ENCODE data around the gene SDK2.

Gene SDK2

GRCh38 chr17:73613271-73614233 lies 30.7 kb downstream of the SDK2 start:
- Mint-ChIP-seq H3K4me3 (no peak overlapping the region), H3K36me3 (no peaks in the 10 kb centered on the region), H3K4me1 (peaks cover 6% of the 10 kb centered on the region), H3K9me3 (no peaks in the 10 kb centered on the region), H3K27me3 (no peaks in the 10 kb centered on the region), H3K27ac (no peak overlapping the region)

DNA sequence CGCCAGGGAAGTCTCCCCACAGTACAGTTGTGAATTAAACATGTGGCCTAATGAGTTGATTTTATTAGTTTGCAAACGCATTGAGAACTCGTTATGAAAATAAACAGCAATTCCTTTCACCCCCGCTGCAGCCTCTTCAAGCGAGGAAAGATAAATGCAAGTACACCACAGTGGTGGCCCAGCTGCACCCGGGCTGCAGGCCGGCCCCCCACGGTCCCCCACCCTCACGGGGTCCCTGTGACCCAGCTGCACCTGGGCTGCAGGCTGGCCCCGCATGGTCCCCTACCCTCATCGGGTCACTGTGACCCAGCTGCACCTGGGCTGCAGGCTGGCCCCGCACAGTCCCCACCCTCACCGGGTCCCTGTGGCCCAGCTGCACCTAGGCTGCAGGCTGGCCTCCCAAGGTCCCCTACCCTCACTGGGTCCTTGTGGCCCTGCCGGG lies 32.2 kb downstream of the SDK2 start:
- Mint-ChIP-seq H3K27me3 (no peaks in the 10 kb centered on the region), H3K4me1 (peaks cover 6% of the 10 kb centered on the region), H3K4me3 (no peak overlapping the region), H3K36me3 (no peaks in the 10 kb centered on the region), H3K9me3 (no peaks in the 10 kb centered on the region), H3K27ac (no peak overlapping the region)

DNA sequence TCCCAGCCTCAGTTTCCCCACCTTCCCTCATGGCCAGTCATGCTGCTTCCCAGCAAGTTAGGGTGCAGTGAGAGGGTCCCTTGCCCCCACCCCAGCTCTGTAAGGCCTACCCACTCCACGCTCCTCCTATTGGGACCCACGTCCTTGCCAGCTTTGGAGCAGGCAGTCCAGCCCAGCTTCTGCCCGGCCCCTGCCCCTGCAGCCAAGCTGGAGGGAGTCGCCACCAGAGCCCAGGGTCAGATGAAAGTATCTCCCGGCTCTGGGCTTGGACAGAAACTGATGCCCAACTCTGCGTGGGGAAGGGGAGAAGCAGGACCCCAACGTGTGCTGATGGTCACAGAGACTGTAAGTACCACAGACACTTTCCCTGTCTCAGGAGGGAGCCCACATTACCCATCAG lies 32.6 kb downstream of the SDK2 start:
- H3K9me3 Mint-ChIP-seq, result no peaks in the 10 kb centered on the region
- no peak overlapping the region for H3K4me3 Mint-ChIP-seq
- peaks cover 4% of the 10 kb centered on the region for H3K4me1 Mint-ChIP-seq
- no peaks in the 10 kb centered on the region for H3K27me3 Mint-ChIP-seq
- H3K27ac Mint-ChIP-seq, result no peak overlapping the region
- H3K36me3 Mint-ChIP-seq, result no peaks in the 10 kb centered on the region

- Mint-ChIP-seq H3K36me3 (no peaks in the 10 kb centered on the region), H3K4me1 (no peaks in the 10 kb centered on the region), H3K27ac (no peak overlapping the region), H3K27me3 (no peaks in the 10 kb centered on the region), H3K4me3 (no peak overlapping the region), H3K9me3 (no peaks in the 10 kb centered on the region)
Observed at GRCh38 chr17:73610331-73610911, 33.8 kb downstream of the SDK2 start.

- Mint-ChIP-seq H3K4me3 (no peak overlapping the region), H3K9me3 (no peaks in the 10 kb centered on the region), H3K27ac (no peak overlapping the region), H3K4me1 (peaks cover 4% of the 10 kb centered on the region), H3K27me3 (no peaks in the 10 kb centered on the region), H3K36me3 (peaks cover 3% of the 10 kb centered on the region)
Observed at GRCh38 chr17:73609758-73610157, 34.5 kb downstream of the SDK2 start.

GRCh38 chr17:73609060-73609459 lies 35.2 kb downstream of the SDK2 start:
- no peak overlapping the region for H3K27ac Mint-ChIP-seq
- no peaks in the 10 kb centered on the region for H3K27me3 Mint-ChIP-seq

DNA sequence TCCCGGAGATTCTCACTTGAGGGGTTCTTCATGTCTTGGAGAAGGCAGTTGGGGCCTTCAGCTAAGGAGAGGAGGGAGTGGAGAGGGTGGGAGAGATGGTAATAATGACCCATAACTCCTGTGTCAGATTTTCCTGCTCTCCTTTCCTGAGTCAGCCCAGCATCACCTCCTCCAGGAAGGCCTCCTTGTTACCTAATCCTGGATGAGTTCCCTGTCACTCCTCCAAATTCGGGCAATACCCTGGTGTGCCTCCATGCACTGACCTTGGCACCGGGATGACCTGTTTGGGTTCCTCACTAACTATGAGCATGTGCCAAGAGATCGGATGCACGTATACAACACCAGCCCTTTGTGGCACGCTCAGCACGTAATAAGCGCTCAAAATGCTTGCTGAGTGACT lies 38.8 kb downstream of the SDK2 start:
- Mint-ChIP-seq H3K27me3 (no peaks in the 10 kb centered on the region), H3K4me1 (peaks cover 5% of the 10 kb centered on the region), H3K27ac (no peak overlapping the region), H3K36me3 (peaks cover 3% of the 10 kb centered on the region), H3K9me3 (no peaks in the 10 kb centered on the region), H3K4me3 (no peak overlapping the region)

More at GRCh38 chr17:73609060-73609459, 35.2 kb downstream of the SDK2 start:
- Mint-ChIP-seq H3K9me3 (no peaks in the 10 kb centered on the region), H3K4me3 (no peak overlapping the region), H3K4me1 (peaks cover 5% of the 10 kb centered on the region), H3K36me3 (peaks cover 3% of the 10 kb centered on the region)

DNA sequence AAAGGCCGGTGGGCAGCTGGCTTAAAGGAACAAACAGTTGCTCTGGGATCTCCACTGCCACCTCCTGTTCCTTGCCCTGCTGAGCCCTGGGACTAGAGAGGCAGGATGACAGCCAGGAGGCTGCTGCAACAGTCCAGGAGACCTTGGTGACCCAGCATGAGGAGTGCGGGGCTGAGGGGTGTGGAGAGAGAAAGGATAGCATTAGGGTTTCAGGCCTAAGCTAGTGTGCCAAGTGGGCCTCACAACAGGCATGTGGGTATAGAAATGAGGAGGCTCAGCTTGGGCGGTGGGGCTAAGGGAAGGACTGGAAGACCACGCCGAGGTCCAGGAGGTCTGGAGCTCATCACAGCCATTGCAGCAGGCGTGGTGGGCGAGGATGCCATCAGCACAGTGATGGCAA lies 39.8 kb downstream of the SDK2 start:
- H3K27ac Mint-ChIP-seq, result no peak overlapping the region
- H3K4me1 Mint-ChIP-seq, result peaks cover 5% of the 10 kb centered on the region
- no peaks in the 10 kb centered on the region for H3K27me3 Mint-ChIP-seq
- peaks cover 3% of the 10 kb centered on the region for H3K36me3 Mint-ChIP-seq
- H3K4me3 Mint-ChIP-seq, result no peak overlapping the region
- no peaks in the 10 kb centered on the region for H3K9me3 Mint-ChIP-seq

DNA sequence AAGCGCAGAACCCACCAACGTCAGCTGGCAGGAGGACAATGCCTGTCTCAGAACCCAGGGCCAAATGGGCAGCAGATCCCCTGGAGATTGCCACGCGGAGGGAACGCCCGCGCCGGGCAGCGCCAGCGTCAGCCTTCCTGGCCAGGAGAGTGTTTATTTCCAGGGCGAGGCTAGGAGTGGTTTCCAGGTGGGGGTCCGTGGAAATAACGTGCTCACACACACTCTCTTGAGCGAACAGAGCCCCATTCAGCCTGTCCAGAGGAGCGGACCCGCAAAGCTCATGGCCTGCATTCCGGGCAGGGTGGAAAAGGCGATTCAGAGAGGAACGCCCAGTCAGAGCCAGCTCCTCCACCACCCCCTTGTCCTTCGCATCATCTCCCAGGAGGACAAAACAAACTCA lies 40.3 kb downstream of the SDK2 start:
- H3K4me3 Mint-ChIP-seq, result no peak overlapping the region
- H3K27me3 Mint-ChIP-seq, result no peaks in the 10 kb centered on the region
- H3K36me3 Mint-ChIP-seq, result peaks cover 3% of the 10 kb centered on the region
- H3K4me1 Mint-ChIP-seq, result peaks cover 6% of the 10 kb centered on the region
- no peaks in the 10 kb centered on the region for H3K9me3 Mint-ChIP-seq
- no peak overlapping the region for H3K27ac Mint-ChIP-seq

GRCh38 chr17:73600103-73600871 lies 44.0 kb downstream of the SDK2 start:
- Mint-ChIP-seq H3K27ac (no peak overlapping the region), H3K27me3 (no peaks in the 10 kb centered on the region), H3K4me3 (no peak overlapping the region), H3K36me3 (peaks cover 3% of the 10 kb centered on the region), H3K9me3 (no peaks in the 10 kb centered on the region), H3K4me1 (peaks cover 28% of the 10 kb centered on the region)

DNA sequence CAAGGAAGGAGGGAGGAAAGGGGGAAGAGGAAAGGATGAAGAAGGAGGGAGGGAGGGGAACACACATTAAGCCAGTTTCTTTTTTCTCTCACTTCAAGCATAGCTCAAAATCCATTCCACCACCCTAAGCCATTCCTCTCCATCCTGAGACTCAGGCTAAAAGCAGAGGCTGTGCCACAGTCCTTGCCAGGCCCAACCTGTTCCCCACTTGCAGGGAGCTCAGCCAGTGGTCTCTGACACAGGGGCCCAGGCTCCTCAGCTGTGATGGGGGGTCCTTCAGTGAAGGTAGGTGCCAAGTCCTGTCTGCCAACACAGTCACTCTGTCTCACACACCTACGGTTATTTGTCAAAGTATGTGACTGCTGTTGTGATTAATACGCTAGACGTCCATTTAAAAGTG lies 44.6 kb downstream of the SDK2 start:
- Mint-ChIP-seq H3K4me3 (no peak overlapping the region), H3K4me1 (peaks cover 30% of the 10 kb centered on the region), H3K9me3 (no peaks in the 10 kb centered on the region), H3K27me3 (no peaks in the 10 kb centered on the region), H3K27ac (no peak overlapping the region), H3K36me3 (no peaks in the 10 kb centered on the region)

- no peaks in the 10 kb centered on the region for H3K9me3 Mint-ChIP-seq
- no peak overlapping the region for H3K4me3 Mint-ChIP-seq
- peaks cover 44% of the 10 kb centered on the region for H3K4me1 Mint-ChIP-seq
- H3K36me3 Mint-ChIP-seq, result no peaks in the 10 kb centered on the region
- no peak overlapping the region for H3K27ac Mint-ChIP-seq
- no peaks in the 10 kb centered on the region for H3K27me3 Mint-ChIP-seq
Observed at GRCh38 chr17:73598212-73598611, 46.0 kb downstream of the SDK2 start.

GRCh38 chr17:73595931-73596330 lies 48.3 kb downstream of the SDK2 start:
- Mint-ChIP-seq H3K9me3 (no peaks in the 10 kb centered on the region), H3K4me3 (no peak overlapping the region), H3K27me3 (no peaks in the 10 kb centered on the region), H3K4me1 (peaks cover 67% of the 10 kb centered on the region), H3K27ac (peak overlapping the region; percentile 23), H3K36me3 (no peaks in the 10 kb centered on the region)

DNA sequence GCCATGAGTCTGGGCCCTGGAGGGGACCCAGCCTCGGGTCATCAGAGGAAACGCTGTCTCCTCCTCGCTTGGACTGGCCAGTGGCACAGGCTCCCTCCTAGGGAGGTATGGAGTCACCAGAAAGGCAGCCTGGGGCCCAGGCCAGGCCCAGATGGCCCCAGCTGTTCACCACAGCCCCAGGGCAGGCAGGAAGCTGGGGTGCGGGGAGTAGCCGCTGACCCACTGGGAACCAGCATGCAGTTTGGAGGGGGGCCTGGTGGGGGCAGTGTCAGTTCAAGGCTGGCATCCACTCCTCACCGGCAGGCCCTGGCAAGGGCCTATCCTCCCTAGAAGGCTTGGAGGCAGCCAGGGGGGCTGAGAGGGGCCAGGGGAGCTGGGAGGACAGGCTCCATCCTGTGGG lies 48.8 kb downstream of the SDK2 start:
- no peaks in the 10 kb centered on the region for H3K36me3 Mint-ChIP-seq
- H3K9me3 Mint-ChIP-seq, result no peaks in the 10 kb centered on the region
- no peaks in the 10 kb centered on the region for H3K27me3 Mint-ChIP-seq
- no peak overlapping the region for H3K4me3 Mint-ChIP-seq
- H3K4me1 Mint-ChIP-seq, result peaks cover 72% of the 10 kb centered on the region
- H3K27ac Mint-ChIP-seq, result no peak overlapping the region

DNA sequence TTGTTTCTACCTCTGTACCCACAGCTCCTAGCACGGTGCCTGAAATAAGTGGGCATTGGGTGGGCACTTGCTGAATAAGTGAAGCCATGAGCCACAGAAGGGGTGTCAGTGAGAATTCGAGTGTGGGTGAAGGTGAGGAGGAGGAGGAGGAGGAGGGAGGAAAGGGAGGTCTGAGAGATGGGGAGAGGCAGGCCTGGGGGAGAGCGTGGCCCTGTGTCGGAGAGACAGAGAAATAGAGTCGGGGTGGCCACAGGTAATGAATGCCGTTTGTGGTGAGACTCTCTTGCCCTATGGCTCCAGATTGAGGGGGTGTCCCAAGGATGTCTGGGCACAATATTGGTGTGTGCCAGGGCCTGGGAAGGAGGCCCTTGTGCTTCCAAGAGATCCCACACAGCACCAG lies 49.2 kb downstream of the SDK2 start:
- Mint-ChIP-seq H3K4me1 (peaks cover 76% of the 10 kb centered on the region), H3K4me3 (no peak overlapping the region), H3K27me3 (no peaks in the 10 kb centered on the region), H3K9me3 (no peaks in the 10 kb centered on the region), H3K36me3 (no peaks in the 10 kb centered on the region), H3K27ac (no peak overlapping the region)

DNA sequence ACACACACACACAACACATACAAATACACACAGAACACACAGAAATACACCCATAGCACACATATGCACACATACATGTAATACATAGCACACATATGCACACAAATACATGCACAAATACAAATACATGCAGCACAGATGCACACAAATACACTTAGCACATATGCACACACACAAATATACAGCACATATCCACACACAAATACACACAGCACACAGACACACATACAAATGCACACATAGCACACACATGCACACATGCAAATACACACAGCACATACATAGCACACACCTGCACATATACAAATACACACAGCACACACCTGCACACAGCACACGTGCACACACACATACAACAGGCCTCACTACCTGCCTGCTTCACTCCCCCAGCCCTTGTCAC lies 49.6 kb downstream of the SDK2 start:
- peaks cover 80% of the 10 kb centered on the region for H3K4me1 Mint-ChIP-seq
- H3K4me3 Mint-ChIP-seq, result no peak overlapping the region
- peak overlapping the region; percentile 36 for H3K27ac Mint-ChIP-seq
- H3K36me3 Mint-ChIP-seq, result no peaks in the 10 kb centered on the region
- H3K9me3 Mint-ChIP-seq, result no peaks in the 10 kb centered on the region
- no peaks in the 10 kb centered on the region for H3K27me3 Mint-ChIP-seq

Data from activated naive CD4-positive, alpha-beta T cell treated with anti-CD3 and anti-CD28 coated beads, Interleukin-2, amount 50 U/mL, for 24 hours (primary cell).